NCI-H748 (cell line): ENCODE measurements around the gene GLYATL1B.
"Not testable (repeated sequence)": the region's sequence is repeated elsewhere in the genome, so short reads cannot be mapped to it uniquely, and the experiment has no call there.

Source experiments
- DNase-seq: peaks from one replicate; lab custom pipeline; 2025; ENCODE audit not compliant: unreplicated experiment; lab: John Stamatoyannopoulos, UW

The GLYATL1B gene

DNA sequence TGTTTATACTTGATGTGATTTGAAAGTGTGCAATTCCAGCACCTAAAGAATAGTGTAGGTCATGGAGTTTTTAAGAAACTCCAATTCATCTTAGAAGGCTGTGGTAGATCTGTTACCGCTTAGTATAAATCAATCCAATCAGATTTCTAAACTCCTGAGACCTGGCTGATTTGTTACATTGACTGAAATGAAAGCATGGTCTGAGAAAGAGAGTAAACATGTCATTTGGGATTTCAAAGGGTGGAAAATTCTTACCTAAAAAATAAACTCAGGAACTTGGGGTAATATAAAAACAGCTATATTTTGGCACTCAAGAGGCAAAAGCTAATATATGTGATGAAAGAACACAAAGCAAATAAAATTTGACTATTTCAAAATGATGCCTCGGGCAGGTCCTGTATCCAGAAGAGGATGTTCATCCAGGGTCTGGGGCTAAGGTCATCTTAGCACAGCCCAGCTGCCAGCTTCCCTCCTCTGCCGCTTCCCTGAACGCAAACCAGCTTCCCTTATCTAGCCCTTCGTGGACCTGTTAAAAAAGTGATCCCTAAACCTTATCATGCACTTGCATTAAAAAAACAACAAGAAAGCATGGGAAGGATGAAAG lies 10.0 kb downstream of the GLYATL1B start:
- DNase-seq, result not testable (repeated sequence)

GRCh38 chr11:59097113-59097708 lies 11.1 kb downstream of the GLYATL1B start:
- DNase-seq, result peak; percentile 50

- not testable (repeated sequence) for DNase-seq
Observed at GRCh38 chr11:59097938-59098337, 11.8 kb downstream of the GLYATL1B start.

DNA sequence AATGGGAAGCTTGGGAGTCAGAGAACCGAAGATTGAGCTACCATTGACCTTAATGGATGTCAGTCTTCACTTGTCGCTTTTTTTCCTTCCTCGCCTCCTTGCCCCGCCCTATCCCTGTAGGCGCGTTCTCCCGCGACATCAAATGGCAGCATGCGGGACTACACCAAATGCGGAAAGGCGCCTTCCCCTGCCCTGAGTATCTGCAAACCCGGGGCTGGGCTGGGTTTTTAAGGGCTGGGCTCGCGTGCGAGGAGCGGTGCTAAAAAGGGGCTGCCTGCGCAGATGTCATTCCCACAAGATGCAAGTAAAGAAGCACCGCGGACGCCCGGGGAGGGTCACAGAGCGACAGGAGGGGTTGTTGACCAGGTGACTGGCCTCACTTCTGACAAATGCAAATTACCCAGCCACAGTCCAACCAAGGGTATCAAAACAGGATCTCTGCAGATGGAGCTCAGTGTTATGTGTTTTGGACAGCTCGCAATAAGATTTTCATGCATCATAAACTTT lies 16.2 kb downstream of the GLYATL1B start:
- DNase-seq, result peak; percentile 74

GRCh38 chr11:59106363-59107336 lies 20.5 kb downstream of the GLYATL1B start, which contains the start of gene FAM111B:
Gene FAM111B, plus strand, starts transcription at chr11:59107237. Its CDS starts 2,389 bp downstream, at chr11:59109626.
- DNase-seq, result peak; percentile 99

DNA sequence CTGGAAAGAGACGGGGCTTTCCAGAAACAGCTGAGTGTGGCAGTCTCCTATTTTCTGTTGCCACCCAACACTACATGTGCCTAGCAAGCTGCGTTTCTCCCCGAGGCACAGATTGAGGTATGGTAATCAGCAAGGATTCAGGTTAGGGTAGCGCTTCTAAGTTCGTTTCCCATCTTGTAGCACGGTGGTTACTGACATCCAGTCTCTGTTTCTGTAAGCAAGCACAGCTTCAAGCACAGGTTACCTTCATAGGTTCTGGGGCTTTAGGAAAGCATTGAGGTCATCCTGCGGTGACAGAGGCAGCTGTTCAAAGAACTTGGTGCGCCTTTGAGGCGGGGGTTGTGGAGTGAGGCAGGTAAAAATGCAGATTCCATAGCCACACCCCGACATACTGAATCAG lies 21.6 kb downstream of the GLYATL1B start:
- DNase-seq, result peak; percentile 44

- DNase-seq, result no peak
Observed at GRCh38 chr11:59112494-59112893, 26.4 kb downstream of the GLYATL1B start.

DNA sequence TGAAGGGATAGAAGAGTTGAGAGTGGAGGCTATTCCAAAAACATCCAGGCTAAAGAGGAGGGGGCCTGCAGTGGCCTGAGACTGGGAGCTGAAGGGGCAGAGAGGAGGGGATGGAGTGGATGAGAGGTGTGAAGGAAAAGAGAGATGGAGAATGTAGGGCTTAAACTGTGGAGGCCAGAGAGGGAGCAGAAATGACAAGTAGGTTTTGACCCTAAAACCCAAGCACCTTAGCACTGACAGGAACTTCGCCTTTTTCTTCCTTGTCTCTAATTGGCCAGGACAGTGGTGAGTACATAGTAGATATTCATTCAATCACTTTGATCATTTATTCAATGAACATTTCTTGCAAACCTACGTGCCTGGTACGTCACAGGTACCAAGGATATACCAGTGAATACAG lies 28.2 kb downstream of the GLYATL1B start:
- DNase-seq, result no peak

DNA sequence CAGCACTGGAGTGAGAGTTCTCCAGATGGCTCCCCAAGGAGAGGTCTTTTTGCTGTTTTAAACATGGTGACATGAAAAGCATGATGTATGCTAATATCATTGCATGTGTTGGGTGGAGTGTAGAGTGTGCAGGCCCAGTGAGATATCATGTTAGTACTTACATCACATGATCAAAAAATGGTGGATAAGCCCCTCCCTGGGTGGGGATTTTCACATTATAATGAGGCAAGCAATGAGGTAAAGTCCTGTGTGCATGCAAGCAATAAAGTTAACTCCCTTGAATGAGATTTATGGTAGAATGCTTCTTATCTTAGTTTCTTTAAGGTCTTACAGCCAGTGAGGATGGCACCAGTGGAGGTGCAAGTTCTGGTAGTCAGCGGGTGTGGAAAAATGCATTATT lies 29.4 kb downstream of the GLYATL1B start:
- DNase-seq, result no peak

GRCh38 chr11:59117774-59118173 lies 31.7 kb downstream of the GLYATL1B start:
- no peak for DNase-seq

DNA sequence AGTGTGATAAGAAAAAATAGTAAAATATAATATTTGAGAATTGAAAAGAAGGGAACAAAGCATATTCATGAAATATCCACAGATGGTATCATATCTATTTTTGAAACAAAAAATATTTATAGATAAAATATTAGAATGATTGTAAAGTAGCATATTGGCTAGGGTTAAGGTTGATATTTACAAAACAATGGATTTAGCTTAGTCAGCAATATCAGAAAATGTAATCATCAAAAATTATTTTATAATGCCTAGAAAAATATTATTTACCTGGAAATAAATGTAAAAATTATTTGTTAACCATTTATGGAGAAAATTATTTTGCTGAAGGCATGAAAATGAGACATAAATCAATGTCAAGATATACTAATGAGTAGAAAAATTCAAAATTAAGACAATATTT lies 33.7 kb downstream of the GLYATL1B start:
- no peak for DNase-seq

DNA sequence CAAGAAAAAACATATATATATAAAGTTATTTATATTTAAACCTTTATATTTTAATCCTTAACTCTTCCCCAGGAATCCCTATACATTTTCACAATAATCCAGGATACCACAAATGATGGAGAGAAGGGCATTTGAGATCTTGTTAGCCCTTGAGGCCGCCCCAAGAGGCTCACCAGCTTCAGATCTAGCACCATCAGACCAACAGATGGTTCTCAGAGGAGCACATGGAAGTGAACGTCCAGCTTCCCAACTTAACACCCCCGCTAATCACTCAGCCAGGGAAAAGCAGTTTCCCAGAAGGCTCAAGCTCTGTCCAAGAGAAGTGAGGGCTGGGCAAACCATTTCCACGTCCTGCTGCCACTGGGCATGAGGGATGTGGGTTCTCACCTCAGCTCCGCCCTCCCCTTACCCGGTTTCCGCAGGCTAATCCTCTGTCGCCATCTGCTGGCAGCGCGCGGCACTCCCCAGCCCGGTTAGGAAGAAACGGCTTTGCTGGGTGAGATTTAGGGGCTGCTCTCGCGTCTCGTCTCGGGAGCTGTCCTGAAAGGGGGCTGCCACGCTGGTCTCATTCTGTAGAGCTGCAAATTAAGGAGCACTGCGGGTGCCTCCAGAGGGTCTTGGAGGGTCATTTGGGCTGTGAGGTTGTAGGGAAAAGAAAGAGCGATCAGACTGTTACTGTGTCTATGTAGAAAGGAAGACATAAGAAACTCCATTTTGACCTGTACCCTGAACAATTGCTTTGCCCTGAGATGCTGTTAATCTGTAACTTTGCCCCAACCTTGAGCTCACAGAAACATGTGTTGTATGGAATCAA lies 49.7 kb downstream of the GLYATL1B start:
- peak; percentile 79 for DNase-seq

DNA sequence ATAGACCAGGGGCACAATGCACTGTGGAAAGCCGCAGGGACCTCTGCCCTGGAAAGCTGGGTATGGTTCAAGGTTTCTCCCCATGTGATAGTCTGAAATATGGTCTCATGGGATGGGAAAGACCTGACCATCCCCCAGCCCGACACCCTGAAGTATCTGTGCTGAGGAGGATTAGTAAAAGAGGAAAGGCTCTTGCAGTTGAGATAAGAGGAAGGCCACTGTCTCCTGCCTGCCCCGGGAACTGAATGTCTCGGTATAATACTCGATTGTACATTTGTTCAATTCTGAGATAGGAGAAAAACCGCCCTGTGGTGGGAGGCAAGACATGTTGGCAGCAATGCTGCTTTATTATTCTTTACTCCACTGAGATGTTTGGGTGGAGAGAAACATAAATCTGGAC lies 50.4 kb downstream of the GLYATL1B start:
- not testable (repeated sequence) for DNase-seq

- DNase-seq, result no peak
Observed at GRCh38 chr11:59137190-59137589, 51.1 kb downstream of the GLYATL1B start.

DNA sequence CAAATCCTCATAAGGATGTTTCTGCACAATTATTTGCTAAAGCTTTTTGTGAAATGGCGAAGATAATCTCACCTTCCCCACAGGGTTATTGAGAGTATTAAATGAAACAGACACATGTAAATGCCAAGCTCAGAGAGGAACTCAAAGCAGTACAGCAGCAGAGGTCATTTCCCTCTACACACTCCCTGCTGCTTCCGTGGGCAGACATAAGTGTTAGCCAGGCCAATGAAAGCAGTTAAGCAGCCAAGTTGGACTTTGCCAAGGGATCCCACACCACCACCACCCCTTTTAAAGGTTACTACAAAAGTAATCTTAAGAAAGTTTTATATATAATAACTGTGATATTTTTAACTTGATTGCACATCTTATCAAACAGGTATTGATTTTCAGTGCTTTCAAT lies 52.5 kb downstream of the GLYATL1B start:
- no peak for DNase-seq

DNA sequence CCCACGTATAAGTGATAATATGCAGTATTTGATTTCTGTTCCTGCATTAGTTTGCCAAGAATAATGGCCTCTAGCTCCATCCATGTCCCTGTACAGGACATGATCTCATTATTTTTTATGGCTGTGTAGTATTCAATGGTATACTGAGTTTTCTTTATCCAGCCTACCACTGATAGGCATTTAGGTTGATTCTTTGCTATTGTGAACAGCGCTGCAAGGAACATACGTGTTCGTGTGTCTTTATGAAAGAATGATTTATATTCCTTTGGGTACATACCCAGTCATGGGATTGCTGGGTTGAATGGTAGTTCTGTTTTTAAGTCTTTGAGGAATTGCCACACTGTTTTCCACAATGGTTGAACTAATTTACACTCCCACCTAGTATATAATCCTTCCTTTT lies 55.1 kb downstream of the GLYATL1B start:
- DNase-seq, result no peak

DNA sequence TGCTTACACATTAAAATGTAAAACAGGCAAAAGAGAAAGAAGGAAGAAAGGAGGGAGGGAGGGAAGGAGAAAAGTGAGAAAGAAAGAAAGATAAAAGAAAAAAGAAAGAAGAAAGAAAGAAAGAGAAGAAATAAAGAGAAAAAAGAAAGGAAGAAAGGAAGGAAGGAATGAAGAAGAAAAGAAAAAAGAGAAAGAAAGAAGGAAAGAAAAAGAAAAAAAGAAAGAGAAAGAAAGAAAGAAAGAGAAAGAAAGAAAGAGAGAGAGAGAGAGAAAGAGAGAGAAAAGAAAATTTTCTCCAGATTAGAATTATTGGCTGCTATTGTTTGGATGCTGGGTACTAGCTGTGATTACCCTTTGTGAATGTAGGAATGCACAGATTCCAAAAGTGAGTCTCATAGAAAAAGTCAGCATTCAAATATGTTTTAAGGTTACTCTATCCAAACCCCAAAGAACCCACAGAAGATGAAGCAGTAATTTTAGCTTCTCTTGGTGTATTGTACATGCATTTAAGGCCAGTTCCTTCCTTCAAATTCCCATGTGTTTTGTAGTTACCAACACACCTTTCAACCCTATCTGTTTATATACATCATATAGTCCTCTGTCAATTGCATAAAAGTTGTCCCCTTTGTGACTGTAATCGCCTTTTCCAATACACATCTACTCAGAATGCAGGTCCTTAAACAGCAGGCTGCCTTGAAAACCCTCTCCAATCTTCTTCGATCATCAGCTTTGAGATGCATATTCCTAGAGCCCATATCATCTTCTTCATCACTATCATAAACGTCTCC lies 55.8 kb downstream of the GLYATL1B start:
- peak; percentile 48 for DNase-seq

- DNase-seq, result peak; percentile 93
Observed at GRCh38 chr11:59142530-59143507, 56.7 kb downstream of the GLYATL1B start, which contains the start of gene FAM111A. Gene FAM111A, plus strand, starts transcription at chr11:59142856. Its CDS starts 6,017 bp downstream, at chr11:59148873.

DNA sequence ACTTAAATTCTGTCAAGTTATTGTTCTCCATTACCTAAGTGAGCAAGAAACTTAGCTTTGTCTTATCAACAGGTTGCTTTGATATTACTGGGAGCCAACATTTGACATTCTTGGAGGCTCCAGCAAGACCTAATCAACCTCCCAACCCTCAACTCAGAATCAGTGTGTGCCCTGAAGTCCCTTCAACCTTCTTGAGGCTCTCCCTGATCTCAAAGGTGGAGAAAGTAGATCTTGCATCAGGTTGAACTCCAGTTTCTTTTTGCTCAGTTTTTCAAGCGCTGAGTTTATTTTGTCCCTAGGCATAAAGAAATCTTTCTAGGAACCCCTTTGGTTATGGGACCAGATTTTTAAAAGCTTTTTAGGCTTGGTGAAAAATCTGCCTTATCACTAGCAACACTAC lies 58.0 kb downstream of the GLYATL1B start:
- DNase-seq, result no peak
